HepG2 (cell line): ENCODE measurements around the gene NOTCH4. TPM values are rescaled to one million over a fixed set of nuclear protein-coding genes. Genes with fewer than 3 reads are reported as not detected.

ENCODE experiments used
- ATAD3A ChIP-seq: sonication (generic); formaldehyde crosslinking; IDR thresholded peaks from 2 replicates; pipeline ENCODE4 v1.4.0; 2020; ENCODE audit warnings: missing genetic modification reagents
- CEBPG ChIP-seq: IDR thresholded peaks from 2 replicates; pipeline ENCODE4 v1.6.1; 2016
- EP300 ChIP-seq, 3 experiments: sonication (generic) in 1 of 3; formaldehyde crosslinking in 1 of 3; IDR thresholded peaks; 2 replicates each; pipeline versions ENCODE4 v1.5.1 to v1.6.1; 2011 to 2020; ENCODE audit warnings: low read depth in 2 of 3, low read length in 2 of 3, borderline replicate concordance in 1 of 3, improper control_type of control experiment in 1 of 3, mild to moderate bottlenecking in 1 of 3, missing genetic modification reagents in 1 of 3, moderate library complexity in 1 of 3
- ISL2 ChIP-seq: sonication (generic); formaldehyde crosslinking; IDR thresholded peaks from 2 replicates; pipeline ENCODE4 v1.5.0; 2020; ENCODE audit warnings: missing genetic modification reagents
- MED1 ChIP-seq: sonication (generic); formaldehyde crosslinking; IDR thresholded peaks from 2 replicates; pipeline ENCODE4 v1.4.0; 2020; ENCODE audit warnings: missing genetic modification reagents
- NR3C1 ChIP-seq: sonication (generic); formaldehyde crosslinking; IDR thresholded peaks from 2 replicates; pipeline ENCODE4 v1.4.0; 2020; ENCODE audit warnings: missing genetic modification reagents
- PAWR ChIP-seq: sonication (generic); formaldehyde crosslinking; IDR thresholded peaks from 2 replicates; pipeline ENCODE4 v1.4.0; 2020; ENCODE audit warnings: missing genetic modification reagents, mild to moderate bottlenecking, borderline replicate concordance
- SALL1 ChIP-seq: sonication (generic); formaldehyde crosslinking; IDR thresholded peaks from 2 replicates; pipeline ENCODE4 v1.8.0; 2022; ENCODE audit warnings: mild to moderate bottlenecking, missing genetic modification reagents
- SIN3A ChIP-seq: IDR thresholded peaks from 2 replicates; pipeline ENCODE4 v1.6.1; 2011; ENCODE audit warnings: low read depth, mild to moderate bottlenecking, control low read depth, low read length, borderline replicate concordance
- TMF1 ChIP-seq: sonication (generic); formaldehyde crosslinking; IDR thresholded peaks from 2 replicates; pipeline ENCODE4 v1.8.1; 2022; ENCODE audit warnings: low read depth, missing genetic modification reagents
- ZNF121 ChIP-seq: sonication (generic); formaldehyde crosslinking; IDR thresholded peaks from 2 replicates; pipeline ENCODE4 v1.5.0; 2020; ENCODE audit warnings: mild to moderate bottlenecking, missing genetic modification reagents
- ZNF180 ChIP-seq: sonication (generic); formaldehyde crosslinking; IDR thresholded peaks from 2 replicates; pipeline ENCODE4 v1.4.0; 2020; ENCODE audit warnings: low read depth, missing genetic modification reagents, borderline replicate concordance
- ZNF282 ChIP-seq: fragments of 450-650 bp; IDR thresholded peaks from 2 replicates; pipeline ENCODE4 v1.6.1; 2018; ENCODE audit not compliant: partially characterized antibody
- ZNF660 ChIP-seq: sonication (generic); formaldehyde crosslinking; IDR thresholded peaks from 2 replicates; pipeline ENCODE4 v1.5.1; 2020; ENCODE audit warnings: mild to moderate bottlenecking, low read depth, missing genetic modification reagents, borderline replicate concordance
- ZNF768 ChIP-seq: sonication (generic); formaldehyde crosslinking; IDR thresholded peaks from 2 replicates; pipeline ENCODE4 v1.4.0; 2020; ENCODE audit warnings: missing genetic modification reagents
- ZNF883 ChIP-seq: sonication (generic); formaldehyde crosslinking; IDR thresholded peaks from 2 replicates; pipeline ENCODE4 v1.5.1; 2020; ENCODE audit warnings: mild to moderate bottlenecking, missing genetic modification reagents; ENCODE audit errors: not compliant biosample characterization
- polyA plus RNA-seq, 8 experiments: library from polyadenylated mRNA; depleted of rRNA in 3 of 8; stranded (reverse) in 7 of 8; unstranded in 1 of 8; fragments of >200 nt; fragmentation: Illumina TruSeq in 4 of 8; extraction: Trizol in 4 of 8; gene quantifications; 2 replicates each; pipeline versions ENCODE4 v1.2.1 to v1.2.3, GENCODE V29; 2011 to 2016; ENCODE audit warnings: low read depth in 4 of 8, missing spikeins in 1 of 8, mixed read lengths in 1 of 8; ENCODE audit not compliant: insufficient read depth in 1 of 8
- total RNA-seq, 5 experiments: library from RNA; depleted of rRNA; stranded (reverse); fragments of >200 nt; fragmentation: Illumina TruSeq; extraction: Trizol; gene quantifications; 2 replicates each; pipeline ENCODE4 v1.2.3, GENCODE V29; 2016; ENCODE audit warnings: low read depth in 1 of 5
- TF ChIP-seq, protein P1 (sequence below): sonication (generic); formaldehyde crosslinking; IDR thresholded peaks from 2 replicates; pipeline ENCODE4 v1.4.0; 2020; ENCODE audit warnings: missing genetic modification reagents, mild to moderate bottlenecking, borderline replicate concordance
- TF ChIP-seq, protein P2 (sequence below): fragments of 450-650 bp; IDR thresholded peaks from 2 replicates; pipeline ENCODE4 v1.6.1; 2017
- TF ChIP-seq, protein P3 (sequence below): sonication (generic); formaldehyde crosslinking; IDR thresholded peaks from 2 replicates; pipeline ENCODE4 v1.4.0; 2020; ENCODE audit warnings: mild to moderate bottlenecking, missing genetic modification reagents
- TF ChIP-seq, protein P4 (sequence below): IDR thresholded peaks from 2 replicates; pipeline ENCODE4 v1.6.1; 2018; ENCODE audit warnings: missing genetic modification reagents

NOTCH4 gene
- total and polyA plus RNA-seq, 2 of the 13 experiments (the other 11 are each of a cell fraction or from before 2014, with no cell fraction given) = 0.51 to 0.83 TPM

DNA sequence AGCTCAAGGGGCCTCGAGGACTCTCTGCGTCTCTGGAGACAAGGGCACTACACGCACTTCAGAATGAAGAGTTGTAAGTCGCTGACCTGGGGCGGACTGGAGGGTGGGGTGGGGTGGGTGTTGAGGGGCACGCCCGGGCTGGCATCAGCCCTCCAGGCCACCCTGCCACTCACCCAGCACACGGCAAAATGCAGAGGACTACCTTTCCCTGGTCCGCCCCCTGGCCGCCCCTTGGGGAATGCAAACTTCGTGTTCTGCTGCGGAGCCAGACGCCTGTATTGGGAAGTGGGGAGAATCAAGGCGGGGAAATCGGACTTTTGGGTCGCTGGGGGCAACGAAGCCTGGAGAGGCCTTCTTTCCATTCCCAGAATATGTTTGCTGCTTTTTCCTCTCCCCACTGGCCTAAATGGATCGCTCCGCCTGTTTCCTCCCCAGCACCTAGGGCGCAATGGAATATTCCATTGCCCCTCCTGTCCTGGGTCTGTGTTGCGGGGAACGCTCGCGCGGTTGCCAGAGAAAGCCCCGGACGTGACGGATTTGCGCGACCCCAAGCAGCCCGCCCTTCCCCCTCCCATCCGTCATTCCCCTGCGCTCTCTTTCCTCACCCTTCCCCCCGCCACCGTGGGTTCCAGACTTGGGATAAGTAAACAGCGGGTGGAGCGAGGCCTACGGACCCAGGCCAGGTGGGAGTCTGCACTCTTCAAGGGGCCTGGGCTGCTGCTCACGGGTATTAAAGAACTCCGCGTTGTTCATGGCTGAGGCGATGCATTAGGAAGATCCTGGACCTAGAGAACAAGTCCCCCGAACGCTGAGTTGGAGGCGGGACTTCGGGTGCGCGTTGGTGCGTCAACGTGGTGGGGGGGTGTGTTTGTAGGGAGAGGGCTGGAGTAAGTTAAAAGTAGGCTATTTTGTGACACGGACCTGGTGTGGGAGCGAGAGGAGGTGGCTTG lies 70.0 kb downstream of the NOTCH4 start, which contains the start of gene PPT2 (continued):
- TF ChIP-seq, protein P1, sequence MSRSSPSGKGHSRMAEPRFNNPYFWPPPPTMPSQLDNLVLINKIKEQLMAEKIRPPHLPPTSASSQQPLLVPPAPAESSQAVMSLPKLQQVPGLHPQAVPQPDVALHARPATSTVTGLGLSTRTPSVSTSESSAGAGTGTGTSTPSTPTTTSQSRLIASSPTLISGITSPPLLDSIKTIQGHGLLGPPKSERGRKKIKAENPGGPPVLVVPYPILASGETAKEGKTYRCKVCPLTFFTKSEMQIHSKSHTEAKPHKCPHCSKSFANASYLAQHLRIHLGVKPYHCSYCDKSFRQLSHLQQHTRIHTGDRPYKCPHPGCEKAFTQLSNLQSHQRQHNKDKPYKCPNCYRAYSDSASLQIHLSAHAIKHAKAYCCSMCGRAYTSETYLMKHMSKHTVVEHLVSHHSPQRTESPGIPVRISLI (CRISPR knock-in tag) = peak; percentile 17; the same call in 1 of the 2 replicates
- TF ChIP-seq, protein P2, sequence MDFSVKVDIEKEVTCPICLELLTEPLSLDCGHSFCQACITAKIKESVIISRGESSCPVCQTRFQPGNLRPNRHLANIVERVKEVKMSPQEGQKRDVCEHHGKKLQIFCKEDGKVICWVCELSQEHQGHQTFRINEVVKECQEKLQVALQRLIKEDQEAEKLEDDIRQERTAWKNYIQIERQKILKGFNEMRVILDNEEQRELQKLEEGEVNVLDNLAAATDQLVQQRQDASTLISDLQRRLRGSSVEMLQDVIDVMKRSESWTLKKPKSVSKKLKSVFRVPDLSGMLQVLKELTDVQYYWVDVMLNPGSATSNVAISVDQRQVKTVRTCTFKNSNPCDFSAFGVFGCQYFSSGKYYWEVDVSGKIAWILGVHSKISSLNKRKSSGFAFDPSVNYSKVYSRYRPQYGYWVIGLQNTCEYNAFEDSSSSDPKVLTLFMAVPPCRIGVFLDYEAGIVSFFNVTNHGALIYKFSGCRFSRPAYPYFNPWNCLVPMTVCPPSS = no peak
- no peak for TF ChIP-seq ATAD3A (CRISPR knock-in tag)
- no peak; the same call in 1 of the 2 replicates for TF ChIP-seq PAWR (CRISPR knock-in tag)
- TF ChIP-seq SIN3A = peak; percentile 97; the same call in 1 of the 2 replicates
- no peak for TF ChIP-seq ZNF660 (CRISPR knock-in tag)
- TF ChIP-seq ISL2 (CRISPR knock-in tag) = peak; percentile 83
- TF ChIP-seq ZNF883 = peak; percentile 27
- TF ChIP-seq, protein P3, sequence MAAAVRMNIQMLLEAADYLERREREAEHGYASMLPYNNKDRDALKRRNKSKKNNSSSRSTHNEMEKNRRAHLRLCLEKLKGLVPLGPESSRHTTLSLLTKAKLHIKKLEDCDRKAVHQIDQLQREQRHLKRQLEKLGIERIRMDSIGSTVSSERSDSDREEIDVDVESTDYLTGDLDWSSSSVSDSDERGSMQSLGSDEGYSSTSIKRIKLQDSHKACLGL (CRISPR knock-in tag) = no peak; the same call in 1 of the 2 replicates
- TF ChIP-seq ZNF282 = no peak
- peak; percentile 35; the same call in 1 of the 2 replicates for TF ChIP-seq CEBPG
- peak; percentile 79 for TF ChIP-seq MED1 (CRISPR knock-in tag)
- no peak for TF ChIP-seq ZNF768
- 0 out of 2 replicates have a peak, but pooled peaks have one; percentile 50 for TF ChIP-seq ZNF121
- no peak; the same call in 1 of the 2 replicates for TF ChIP-seq ZNF180 (CRISPR knock-in tag)
- TF ChIP-seq NR3C1 (CRISPR knock-in tag) = no peak
- TF ChIP-seq, protein P4, sequence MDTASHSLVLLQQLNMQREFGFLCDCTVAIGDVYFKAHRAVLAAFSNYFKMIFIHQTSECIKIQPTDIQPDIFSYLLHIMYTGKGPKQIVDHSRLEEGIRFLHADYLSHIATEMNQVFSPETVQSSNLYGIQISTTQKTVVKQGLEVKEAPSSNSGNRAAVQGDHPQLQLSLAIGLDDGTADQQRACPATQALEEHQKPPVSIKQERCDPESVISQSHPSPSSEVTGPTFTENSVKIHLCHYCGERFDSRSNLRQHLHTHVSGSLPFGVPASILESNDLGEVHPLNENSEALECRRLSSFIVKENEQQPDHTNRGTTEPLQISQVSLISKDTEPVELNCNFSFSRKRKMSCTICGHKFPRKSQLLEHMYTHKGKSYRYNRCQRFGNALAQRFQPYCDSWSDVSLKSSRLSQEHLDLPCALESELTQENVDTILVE (CRISPR knock-in tag) = peak; percentile 19; the same call in 1 of the 2 replicates
- no peak; the same call in 1 of the 2 replicates for TF ChIP-seq TMF1 (CRISPR knock-in tag)
- TF ChIP-seq EP300 (IDR thresholded peaks at IDR 0.05; ENCODE audit: low read depth in 2 of 2, low read length in 2 of 2) = peak; percentile 71 to 82
- peak; percentile 69; the same call in 1 of the 2 replicates for TF ChIP-seq EP300 (CRISPR knock-in tag; IDR thresholded peaks at IDR 0.05; ENCODE audit: borderline replicate concordance)
- TF ChIP-seq SALL1 (CRISPR knock-in tag) = no peak; the same call in 1 of the 2 replicates
